ENCODE results near the gene MDP1.

DNA sequence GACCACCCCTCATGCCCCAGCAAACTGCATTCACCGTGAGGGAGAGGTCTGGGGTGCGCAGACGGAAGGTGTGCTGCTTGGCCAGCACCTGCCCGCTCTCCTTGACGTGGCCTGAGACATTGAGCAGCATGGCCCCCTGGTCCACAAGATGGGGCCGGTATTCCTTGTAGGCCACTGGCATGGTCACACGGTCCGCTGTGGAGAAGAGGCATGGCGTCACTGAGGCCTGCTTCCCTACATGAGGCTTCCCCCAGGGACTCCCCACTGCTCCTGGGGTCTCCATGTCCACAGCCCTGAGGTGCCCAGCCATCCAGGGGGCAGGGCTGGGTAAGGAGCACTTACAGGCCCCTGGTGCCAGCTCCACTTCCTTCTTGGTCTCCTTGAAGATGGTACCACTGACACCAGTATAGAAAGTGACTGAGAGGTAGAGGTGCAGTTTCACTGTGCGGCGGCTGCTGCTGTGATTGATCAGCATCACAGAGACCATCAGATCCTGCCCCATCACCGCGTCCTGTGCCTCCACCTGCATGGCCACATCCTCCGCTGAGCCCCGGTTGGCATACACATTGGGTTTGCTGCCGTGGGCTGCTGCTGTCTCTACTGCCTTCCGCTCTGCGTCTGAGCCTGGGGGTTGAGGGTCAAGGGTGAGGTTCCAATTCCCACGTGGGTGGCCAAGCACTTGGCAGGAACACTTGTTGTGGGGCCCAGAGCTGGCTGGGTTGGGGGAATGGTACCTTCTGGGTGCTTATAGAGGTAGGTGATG is 38.9 kb upstream of the MDP1 start:
- TF ChIP-seq, protein P1, sequence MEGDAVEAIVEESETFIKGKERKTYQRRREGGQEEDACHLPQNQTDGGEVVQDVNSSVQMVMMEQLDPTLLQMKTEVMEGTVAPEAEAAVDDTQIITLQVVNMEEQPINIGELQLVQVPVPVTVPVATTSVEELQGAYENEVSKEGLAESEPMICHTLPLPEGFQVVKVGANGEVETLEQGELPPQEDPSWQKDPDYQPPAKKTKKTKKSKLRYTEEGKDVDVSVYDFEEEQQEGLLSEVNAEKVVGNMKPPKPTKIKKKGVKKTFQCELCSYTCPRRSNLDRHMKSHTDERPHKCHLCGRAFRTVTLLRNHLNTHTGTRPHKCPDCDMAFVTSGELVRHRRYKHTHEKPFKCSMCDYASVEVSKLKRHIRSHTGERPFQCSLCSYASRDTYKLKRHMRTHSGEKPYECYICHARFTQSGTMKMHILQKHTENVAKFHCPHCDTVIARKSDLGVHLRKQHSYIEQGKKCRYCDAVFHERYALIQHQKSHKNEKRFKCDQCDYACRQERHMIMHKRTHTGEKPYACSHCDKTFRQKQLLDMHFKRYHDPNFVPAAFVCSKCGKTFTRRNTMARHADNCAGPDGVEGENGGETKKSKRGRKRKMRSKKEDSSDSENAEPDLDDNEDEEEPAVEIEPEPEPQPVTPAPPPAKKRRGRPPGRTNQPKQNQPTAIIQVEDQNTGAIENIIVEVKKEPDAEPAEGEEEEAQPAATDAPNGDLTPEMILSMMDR (IDR thresholded peaks at IDR 0.05 in 8 of 11, conservative IDR thresholded peaks at IDR 0.05 in 3 of 11): no peak
- no peak for TF ChIP-seq POLR2AphosphoS5 (IDR thresholded peaks at IDR 0.05)

All from spleen (tissue), 7 donors.